Effector CD4-positive, alpha-beta T cell (primary cell): Measurements from ENCODE around the gene NR1D2.
A peak's percentile ranks its signal among the peaks of the same experiment; 100 is the strongest.

ENCODE experiments used
- DNase-seq: peaks from one replicate; pipeline ENCODE4 v3.0.0-alpha.2; 2020

Gene NR1D2

DNA sequence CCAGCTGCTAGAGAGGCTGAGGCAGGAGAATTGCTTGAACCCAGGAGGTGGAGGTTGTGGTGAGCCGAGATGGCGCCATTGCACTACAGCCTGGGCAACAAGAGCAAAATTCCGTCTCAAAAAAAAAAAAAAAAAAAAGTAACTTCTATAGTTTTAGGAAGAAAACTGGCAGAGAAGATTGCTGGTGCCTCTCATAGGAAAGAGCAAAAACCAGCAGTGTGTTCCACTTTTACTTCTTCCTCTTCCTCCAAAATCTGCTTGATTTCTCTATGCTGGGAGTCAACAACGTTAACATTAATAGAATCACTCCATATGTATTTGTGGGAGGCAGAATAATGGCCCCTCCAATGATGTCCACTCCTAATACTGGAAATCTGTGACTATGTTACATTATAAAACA, 12.5 kb upstream of the NR1D2 start:
- no peak for DNase-seq

GRCh38 chr3:23934253-23934652, 10.8 kb upstream of the NR1D2 start:
- DNase-seq: no peak

- no peak for DNase-seq
These were observed 7.8 kb upstream of the NR1D2 start for GRCh38 chr3:23937296-23937695.

DNA sequence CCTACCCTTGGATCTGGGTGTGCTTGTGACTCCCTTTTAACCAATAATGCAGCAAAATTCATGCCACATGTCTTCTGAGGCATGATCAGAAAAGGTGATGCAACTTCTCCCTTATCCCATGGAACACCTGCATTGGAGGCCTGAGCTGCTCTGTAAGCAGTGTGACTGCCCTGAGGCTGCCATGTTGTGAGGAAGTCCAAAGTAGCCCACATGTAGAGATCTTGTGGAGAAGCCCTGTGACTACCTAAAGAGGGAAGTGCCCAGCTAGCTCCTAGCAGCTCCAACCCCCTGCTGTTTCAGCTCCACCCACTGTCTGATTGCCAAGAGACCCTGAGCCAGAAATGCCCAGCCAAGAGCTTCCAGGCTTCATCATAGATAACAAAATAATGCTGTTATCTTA, 6.4 kb upstream of the NR1D2 start:
- DNase-seq: no peak

DNA sequence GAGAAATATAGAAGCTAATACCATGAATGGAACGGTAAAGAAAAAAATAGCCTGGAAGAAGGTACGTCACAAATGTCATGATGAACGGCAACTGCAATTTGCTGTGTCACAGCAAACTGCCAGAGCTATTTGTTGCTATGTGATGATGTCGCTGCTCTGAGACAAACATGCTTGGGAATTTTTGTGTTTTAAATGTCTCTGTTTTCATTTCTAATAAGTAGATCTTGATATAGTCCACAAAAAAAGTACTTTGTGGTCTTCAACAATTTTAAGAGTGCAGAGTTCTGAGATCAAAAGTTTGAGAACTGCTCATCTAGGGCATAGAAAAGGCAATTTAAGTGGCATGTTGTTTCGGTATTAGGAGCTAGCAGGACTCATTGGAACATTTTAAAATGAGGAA, 4.3 kb upstream of the NR1D2 start:
- no peak for DNase-seq

DNA sequence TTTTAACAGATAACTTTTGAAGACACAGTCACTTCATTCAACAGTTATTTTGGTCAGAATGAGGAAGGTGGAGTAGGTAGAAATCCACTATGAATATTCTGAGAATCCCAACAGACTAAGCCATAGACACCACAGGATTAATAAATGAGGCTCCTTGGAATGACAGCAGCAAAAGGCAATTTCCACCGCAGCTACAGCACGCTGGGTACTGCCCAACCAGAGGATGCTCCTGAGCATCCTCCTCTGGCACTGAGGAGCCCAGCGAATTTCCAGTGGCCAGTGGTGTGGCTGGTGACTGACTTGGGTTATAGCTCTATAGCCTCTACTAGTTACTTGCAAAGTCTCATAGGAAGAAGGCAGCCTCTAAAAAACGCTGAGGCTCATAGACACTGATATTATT, 3.6 kb upstream of the NR1D2 start:
- no peak for DNase-seq

DNA sequence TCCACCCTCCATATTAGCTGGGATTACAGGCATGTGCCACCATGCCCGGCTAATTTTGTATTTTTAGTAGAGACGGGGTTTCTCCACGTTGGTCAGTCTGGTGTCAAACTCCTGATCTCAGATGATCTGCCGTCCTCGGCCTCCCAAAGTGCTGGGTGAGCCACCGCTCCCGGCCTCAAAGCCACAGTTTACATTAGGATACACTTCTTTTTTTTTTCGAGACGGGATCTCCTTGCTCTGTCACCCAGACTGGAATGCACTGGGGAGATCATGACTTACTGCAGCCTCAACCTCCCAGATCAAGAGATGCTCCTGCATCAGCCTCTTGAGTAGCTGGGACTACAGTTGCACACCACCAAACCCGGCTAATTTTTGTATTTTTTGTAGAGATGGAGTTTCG, 2.5 kb upstream of the NR1D2 start:
- DNase-seq: no peak

GRCh38 chr3:23944007-23944783, 891 bp upstream of the NR1D2 start:
- DNase-seq: no peak

- DNase-seq: no peak
These were observed 502 bp downstream of the NR1D2 start for GRCh38 chr3:23945663-23945912.

DNA sequence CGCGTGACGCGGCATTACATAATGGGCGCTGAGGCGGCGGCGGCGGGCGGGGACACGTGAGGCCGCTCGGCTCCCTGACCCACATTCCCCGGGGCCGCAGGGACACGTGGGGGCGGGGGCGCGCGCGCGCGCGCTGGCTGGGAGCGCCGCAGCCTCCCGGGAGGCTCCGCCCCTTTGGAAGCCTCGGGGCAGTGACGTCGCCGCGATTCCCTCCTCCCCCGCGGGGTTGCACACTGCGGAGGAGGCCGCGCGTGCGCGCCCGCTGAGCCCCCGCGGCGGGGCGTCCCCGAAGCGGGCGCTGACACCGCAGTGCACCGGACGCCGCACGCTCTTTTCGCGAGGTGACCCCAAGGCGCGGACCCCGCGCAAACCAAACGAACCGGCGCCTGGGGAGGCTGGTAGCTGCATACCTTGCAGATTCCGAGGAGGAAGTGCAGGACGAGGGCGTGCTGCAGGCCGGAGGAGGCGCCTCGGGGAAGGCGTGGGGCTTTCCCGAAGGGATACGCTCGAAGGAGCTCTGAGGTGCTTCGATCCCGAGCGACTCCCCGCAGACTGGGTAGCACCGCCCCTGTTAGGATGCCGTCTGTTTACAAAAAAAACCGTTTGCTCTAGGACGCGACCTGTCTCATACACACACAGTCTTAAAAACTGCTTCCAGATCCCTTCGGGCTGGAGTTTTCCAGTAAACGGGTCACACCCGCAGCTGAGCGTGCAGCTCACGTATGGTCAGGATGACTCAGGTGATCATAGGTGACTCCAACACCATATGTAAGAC, 1.0 kb downstream of the NR1D2 start:
- peak; percentile 96 for DNase-seq

DNA sequence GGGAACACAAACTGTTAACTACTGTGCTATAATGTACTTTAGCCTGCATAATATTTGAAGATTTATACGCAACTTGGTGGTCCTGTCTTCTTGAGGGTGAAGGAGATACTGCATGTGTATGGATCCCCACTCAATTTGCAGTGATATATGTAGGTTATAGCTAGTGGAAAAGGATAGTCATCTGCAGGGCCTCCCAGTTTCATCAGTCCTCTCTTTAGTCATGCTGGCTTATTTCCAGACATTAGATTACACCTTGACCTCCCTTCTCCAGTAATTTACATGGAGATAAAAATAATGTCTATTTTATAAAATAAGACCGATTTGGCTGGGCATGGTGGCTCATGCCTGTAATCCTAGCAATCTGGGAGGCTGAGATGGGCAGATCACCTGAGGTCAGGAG, 3.7 kb downstream of the NR1D2 start:
- DNase-seq: no peak

DNA sequence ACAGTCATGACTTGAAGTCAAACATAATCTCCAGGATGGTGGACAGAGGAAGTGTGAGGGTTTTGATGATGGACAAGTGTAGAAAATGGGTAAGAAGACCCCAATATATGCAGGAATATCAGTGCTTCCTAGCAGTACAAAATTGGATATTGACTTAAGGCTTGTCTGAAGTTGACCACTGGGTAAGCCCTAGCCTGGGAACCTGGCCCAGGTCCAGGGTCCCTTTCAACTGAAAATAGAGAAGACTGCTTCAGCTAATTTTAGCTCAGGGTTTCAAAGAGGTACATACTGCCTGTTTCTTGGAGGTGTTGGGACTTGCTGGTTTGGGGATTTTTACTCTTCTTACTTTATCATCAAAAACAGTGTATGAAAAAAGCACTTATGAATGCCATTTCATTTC, 4.7 kb downstream of the NR1D2 start:
- DNase-seq: no peak

GRCh38 chr3:23950293-23950692, 5.2 kb downstream of the NR1D2 start:
- DNase-seq: no peak

DNA sequence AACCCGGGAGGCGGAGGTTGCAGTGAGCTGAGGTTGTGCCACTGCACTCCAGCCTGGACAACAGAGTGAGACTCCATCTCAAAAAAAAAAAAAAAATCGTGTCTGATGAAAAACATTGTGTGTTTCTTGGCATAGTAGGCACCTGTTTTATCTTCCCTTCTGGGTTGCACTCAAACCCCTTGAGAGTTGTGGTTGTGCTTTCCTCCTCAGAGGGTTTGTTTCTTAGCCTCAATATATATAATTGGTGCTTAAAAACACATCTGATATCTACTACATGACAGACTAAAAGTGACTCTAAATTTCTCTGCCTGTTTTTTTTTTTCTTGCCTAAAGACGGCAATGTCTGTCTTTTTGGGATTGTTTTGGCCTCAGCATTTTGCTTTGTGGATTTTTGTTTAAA, 7.6 kb downstream of the NR1D2 start:
- DNase-seq: no peak

- DNase-seq: no peak
These were observed 8.4 kb downstream of the NR1D2 start for GRCh38 chr3:23953523-23953922.

GRCh38 chr3:23954144-23954543, 9.1 kb downstream of the NR1D2 start:
- no peak for DNase-seq

GRCh38 chr3:23956701-23957100, 11.6 kb downstream of the NR1D2 start:
- no peak for DNase-seq

DNA sequence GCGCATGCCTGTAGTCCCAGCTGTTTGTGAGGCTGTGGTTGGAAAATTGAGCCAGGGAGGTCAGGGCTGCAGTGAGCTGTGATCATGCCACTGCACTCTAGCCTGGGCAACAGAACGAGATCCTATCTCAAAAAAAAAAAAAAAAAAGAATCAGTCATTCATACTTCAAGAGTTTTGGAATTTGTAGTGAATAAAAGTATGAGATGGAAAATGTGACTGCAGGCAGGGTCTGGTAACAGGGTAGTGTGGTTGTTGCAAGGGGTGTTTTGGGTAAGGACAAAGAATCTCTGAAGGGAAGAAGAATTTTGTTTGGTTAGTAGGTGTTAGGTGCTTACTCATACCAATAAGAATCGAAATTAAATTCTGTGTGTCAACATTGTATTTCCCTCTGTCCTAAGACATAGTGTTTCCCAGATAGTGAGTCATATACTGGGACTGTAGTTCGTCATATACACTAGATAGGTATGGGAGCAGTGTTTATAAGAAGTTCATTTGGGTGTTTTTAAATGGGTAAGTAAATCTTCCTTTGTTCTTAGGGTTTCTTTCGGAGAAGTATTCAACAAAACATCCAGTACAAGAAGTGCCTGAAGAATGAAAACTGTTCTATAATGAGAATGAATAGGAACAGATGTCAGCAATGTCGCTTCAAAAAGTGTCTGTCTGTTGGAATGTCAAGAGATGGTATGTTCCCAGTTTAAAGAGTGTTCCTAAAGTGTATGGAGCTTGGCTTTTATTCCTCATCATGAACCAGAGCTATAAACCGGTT, 14.2 kb downstream of the NR1D2 start:
- no peak for DNase-seq

- DNase-seq: no peak
These were observed 15.6 kb downstream of the NR1D2 start for GRCh38 chr3:23960649-23961048.

- no peak for DNase-seq
These were observed 16.0 kb downstream of the NR1D2 start for GRCh38 chr3:23961066-23961465.

GRCh38 chr3:23961913-23962312, 16.8 kb downstream of the NR1D2 start:
- DNase-seq: no peak

DNA sequence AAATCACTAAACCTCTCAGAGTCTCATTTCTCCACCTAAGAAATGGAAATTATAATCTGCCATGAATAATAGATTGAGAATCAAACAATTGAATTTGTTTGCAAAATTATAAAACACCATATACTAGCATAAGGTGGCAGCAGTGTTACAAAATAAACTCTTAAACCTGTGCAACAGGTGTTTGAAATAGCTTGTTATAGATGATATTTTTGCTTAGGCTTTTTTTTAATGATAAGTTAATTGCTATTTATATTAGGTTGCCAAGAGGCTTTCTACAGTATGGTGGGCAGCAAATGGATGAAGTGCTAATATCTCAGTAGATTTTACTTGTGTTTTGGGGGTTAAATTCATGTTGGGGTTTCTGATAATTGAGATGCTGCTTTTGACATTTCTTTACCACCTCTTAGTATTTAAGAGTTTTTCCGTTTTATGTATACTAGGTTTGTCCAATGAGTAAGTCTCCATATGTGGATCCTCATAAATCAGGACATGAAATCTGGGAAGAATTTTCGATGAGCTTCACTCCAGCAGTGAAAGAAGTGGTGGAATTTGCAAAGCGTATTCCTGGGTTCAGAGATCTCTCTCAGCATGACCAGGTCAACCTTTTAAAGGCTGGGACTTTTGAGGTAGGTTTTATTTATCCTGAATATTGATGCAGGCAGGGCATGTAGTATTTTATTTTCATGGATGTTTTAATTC, 19.6 kb downstream of the NR1D2 start:
- DNase-seq: no peak

- DNase-seq: no peak
These were observed 21.2 kb downstream of the NR1D2 start for GRCh38 chr3:23966328-23966727.
